ENCODE results near the gene ACR. TPM values are rescaled to one million over a fixed set of nuclear protein-coding genes. Genes with fewer than 3 reads are reported as not detected.
"Not testable (repeated sequence)": the region's sequence is repeated elsewhere in the genome, so short reads cannot be mapped to it uniquely, and the experiment has no call there.

The ACR gene
- total RNA-seq, 1 donor = 1.4 TPM

- H4K20me1 ChIP-seq (ENCODE audit: insufficient read depth, low read length); DNase-seq (ENCODE audit: insufficient read length, low spot score, missing footprints); H3K4me2 ChIP-seq (ENCODE audit: insufficient read depth, low read length); H3K36me3 ChIP-seq (ENCODE audit: insufficient read depth, low read length); H3K27me3 ChIP-seq (ENCODE audit: insufficient read depth, low read length); H3K79me2 ChIP-seq (ENCODE audit: insufficient read depth, low read length); H3K4me3 ChIP-seq (ENCODE audit: insufficient read depth, low read length); H3K27ac ChIP-seq (ENCODE audit: low read depth, low read length); H3K4me1 ChIP-seq (ENCODE audit: insufficient read depth, low read length); H2AFZ ChIP-seq (ENCODE audit: low read length); H3K9me3 ChIP-seq (ENCODE audit: low read depth, low read length): not testable (repeated sequence)
Measured at GRCh38 chr22:50755251-50755650, 17.2 kb downstream of the ACR start.

DNA sequence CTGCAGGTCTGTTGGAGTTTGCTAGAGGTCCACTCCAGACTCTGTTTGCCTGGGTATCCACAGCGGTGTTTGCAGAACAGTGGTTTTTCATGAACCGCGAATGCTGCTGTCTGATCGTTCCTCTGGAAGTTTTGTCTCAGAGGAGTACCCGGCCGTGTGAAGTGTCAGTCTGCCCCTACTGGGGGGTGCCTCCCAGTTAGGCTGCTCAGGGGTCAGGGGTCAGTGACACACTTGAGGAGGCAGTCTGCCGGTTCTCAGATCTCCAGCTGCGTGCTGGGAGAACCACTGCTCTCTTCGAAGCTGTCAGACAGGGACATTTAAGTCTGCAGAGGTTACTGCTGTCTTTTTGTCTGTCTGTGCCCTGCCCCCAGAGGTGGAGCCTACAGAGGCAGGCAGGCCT is 18.4 kb downstream of the ACR start:
- DNase-seq (ENCODE audit: insufficient read length, low spot score, missing footprints); H3K4me1 ChIP-seq (ENCODE audit: insufficient read depth, low read length); H3K27me3 ChIP-seq (ENCODE audit: insufficient read depth, low read length); H3K4me3 ChIP-seq (ENCODE audit: insufficient read depth, low read length); H2AFZ ChIP-seq (ENCODE audit: low read length); H3K27ac ChIP-seq (ENCODE audit: low read depth, low read length); H3K9me3 ChIP-seq (ENCODE audit: low read depth, low read length); H3K79me2 ChIP-seq (ENCODE audit: insufficient read depth, low read length); H3K36me3 ChIP-seq (ENCODE audit: insufficient read depth, low read length); H4K20me1 ChIP-seq (ENCODE audit: insufficient read depth, low read length); H3K4me2 ChIP-seq (ENCODE audit: insufficient read depth, low read length): not testable (repeated sequence)

DNA sequence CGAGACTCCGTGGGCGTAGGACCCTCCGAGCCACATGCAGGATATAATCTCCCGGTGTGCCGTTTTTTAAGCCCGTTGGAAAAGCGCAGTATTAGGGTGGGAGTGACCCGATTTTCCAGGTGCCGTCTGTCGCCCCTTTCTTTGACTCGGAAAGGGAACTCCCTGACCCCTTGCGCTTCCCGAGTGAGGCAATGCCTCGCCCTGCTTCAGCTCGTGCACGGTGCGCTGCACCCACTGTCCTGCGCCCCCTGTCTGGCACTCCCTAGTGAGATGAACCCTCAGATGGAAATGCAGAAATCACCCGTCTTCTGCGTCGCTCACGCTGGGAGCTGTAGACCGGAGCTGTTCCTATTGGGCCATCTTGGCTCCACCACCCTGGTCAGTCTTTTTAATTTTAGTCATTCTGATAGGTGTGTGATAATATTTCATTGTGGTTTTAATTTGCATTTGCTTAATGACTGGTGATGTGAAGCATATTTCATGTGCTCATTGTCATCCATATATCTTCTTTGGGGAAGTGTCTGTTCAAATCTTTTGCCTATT is 19.0 kb downstream of the ACR start:
- Histone ChIP-seq H3K4me2 (ENCODE audit: insufficient read depth, low read length) (peak overlapping the region; percentile 66), H3K4me3 (ENCODE audit: insufficient read depth, low read length) (peak overlapping the region; percentile 67), H2AFZ (ENCODE audit: low read length) (peak overlapping the region; percentile 85)
- H3K36me3 ChIP-seq (ENCODE audit: insufficient read depth, low read length); DNase-seq (ENCODE audit: insufficient read length, low spot score, missing footprints); H3K27me3 ChIP-seq (ENCODE audit: insufficient read depth, low read length); H4K20me1 ChIP-seq (ENCODE audit: insufficient read depth, low read length); H3K9me3 ChIP-seq (ENCODE audit: low read depth, low read length); H3K4me1 ChIP-seq (ENCODE audit: insufficient read depth, low read length); H3K27ac ChIP-seq (ENCODE audit: low read depth, low read length); H3K79me2 ChIP-seq (ENCODE audit: insufficient read depth, low read length): not testable (repeated sequence)

GRCh38 chr22:50759597-50760341 is 21.8 kb downstream of the ACR start:
- H3K36me3 ChIP-seq (ENCODE audit: insufficient read depth, low read length); DNase-seq (ENCODE audit: insufficient read length, low spot score, missing footprints); H3K4me1 ChIP-seq (ENCODE audit: insufficient read depth, low read length); H4K20me1 ChIP-seq (ENCODE audit: insufficient read depth, low read length); H3K9me3 ChIP-seq (ENCODE audit: low read depth, low read length); H3K79me2 ChIP-seq (ENCODE audit: insufficient read depth, low read length); H3K27me3 ChIP-seq (ENCODE audit: insufficient read depth, low read length); H3K27ac ChIP-seq (ENCODE audit: low read depth, low read length); H3K4me3 ChIP-seq (ENCODE audit: insufficient read depth, low read length); H3K4me2 ChIP-seq (ENCODE audit: insufficient read depth, low read length); H2AFZ ChIP-seq (ENCODE audit: low read length): not testable (repeated sequence)

GRCh38 chr22:50761829-50762228 is 23.8 kb downstream of the ACR start:
- H3K4me1 ChIP-seq (ENCODE audit: insufficient read depth, low read length); H3K4me2 ChIP-seq (ENCODE audit: insufficient read depth, low read length); DNase-seq (ENCODE audit: insufficient read length, low spot score, missing footprints); H3K27ac ChIP-seq (ENCODE audit: low read depth, low read length); H3K79me2 ChIP-seq (ENCODE audit: insufficient read depth, low read length); H3K4me3 ChIP-seq (ENCODE audit: insufficient read depth, low read length); H3K27me3 ChIP-seq (ENCODE audit: insufficient read depth, low read length); H3K36me3 ChIP-seq (ENCODE audit: insufficient read depth, low read length); H3K9me3 ChIP-seq (ENCODE audit: low read depth, low read length); H4K20me1 ChIP-seq (ENCODE audit: insufficient read depth, low read length); H2AFZ ChIP-seq (ENCODE audit: low read length): not testable (repeated sequence)

DNA sequence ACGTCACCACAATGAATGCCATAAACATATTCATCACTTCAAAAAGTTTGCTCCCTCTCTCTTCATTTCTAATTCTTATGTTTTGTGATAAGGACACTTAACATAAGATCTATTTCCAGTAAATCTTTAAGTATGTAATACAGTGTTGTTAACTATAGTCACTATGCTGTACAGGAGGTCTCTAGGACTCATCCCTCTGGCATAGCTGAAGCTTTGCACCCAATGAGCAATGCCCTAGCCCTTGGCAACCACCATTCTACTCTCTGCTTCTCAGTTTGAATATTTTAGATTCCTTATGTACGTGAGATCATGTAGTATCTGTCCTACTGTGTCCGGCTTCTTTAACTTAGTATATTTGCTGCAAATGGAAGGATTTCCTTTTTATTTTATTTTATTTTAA is 26.3 kb downstream of the ACR start:
- H2AFZ ChIP-seq (ENCODE audit: low read length); H3K9me3 ChIP-seq (ENCODE audit: low read depth, low read length); H3K4me3 ChIP-seq (ENCODE audit: insufficient read depth, low read length); H4K20me1 ChIP-seq (ENCODE audit: insufficient read depth, low read length); H3K79me2 ChIP-seq (ENCODE audit: insufficient read depth, low read length); H3K27ac ChIP-seq (ENCODE audit: low read depth, low read length); H3K36me3 ChIP-seq (ENCODE audit: insufficient read depth, low read length); DNase-seq (ENCODE audit: insufficient read length, low spot score, missing footprints); H3K27me3 ChIP-seq (ENCODE audit: insufficient read depth, low read length); H3K4me2 ChIP-seq (ENCODE audit: insufficient read depth, low read length); H3K4me1 ChIP-seq (ENCODE audit: insufficient read depth, low read length): not testable (repeated sequence)
